GM12878 (cell line): Measurements from ENCODE around the gene DAZAP1. TPM values are rescaled to one million over a fixed set of nuclear protein-coding genes. Genes with fewer than 3 reads are reported as not detected.

Experiments used
- ATAC-seq: fragments of 200-7000 bp; cut with Tn5 transposase; 3 replicates; pipeline ENCODE4 v1.9.1; 2020; ENCODE audit warnings: mild to moderate bottlenecking, moderate library complexity
- BruUV-seq: library from RNA; stranded (reverse); fragments of 400-500 nt; replicated peaks from 2 replicates; lab custom pipeline; 2021; lab: Mats Ljungman, UMichigan
- CTCF ChIA-PET: fragments of 300-600 bp; sonication (Branson Sonifier 250); formaldehyde crosslinking; extraction: SDS; loops from one replicate; lab custom pipeline; 2021; ENCODE audit warnings: inconsistent platforms; lab: Yijun Ruan, JAX
- POLR2A ChIA-PET: fragments of 350-600 bp; formaldehyde crosslinking; extraction: SDS; loops from one replicate; lab custom pipeline; 2021; ENCODE audit warnings: inconsistent platforms; lab: Charles Lee
- RAD21 ChIA-PET: fragments of 300-600 bp; sonication (Branson Sonifier 250); formaldehyde crosslinking; loops from one replicate; lab custom pipeline; 2023; ENCODE audit warnings: antibody characterized with exemption; ENCODE audit not compliant: unreplicated experiment; lab: Charles Lee
- SMC1A ChIA-PET: fragments of 300-600 bp; sonication (Branson Sonifier 250); formaldehyde crosslinking; loops from one replicate; lab custom pipeline; 2023; ENCODE audit not compliant: unreplicated experiment, uncharacterized antibody; lab: Charles Lee
- DNase-seq: peaks from one replicate; pipeline ENCODE4 v3.0.0-alpha.2; 2011; ENCODE audit warnings: low read depth, low spot score
- FAIRE-seq: peaks from 3 replicates; lab custom pipeline; 2011; peaks lifted over from hg19 to GRCh38; lab: Jason Lieb, UNC
- H2AFZ ChIP-seq: 2 replicates; pipeline ENCODE4 v1.6.0; 2011; ENCODE audit warnings: low read depth, low read length, control low read depth; ENCODE audit not compliant: control insufficient read depth
- H3K27ac ChIP-seq: 2 replicates; pipeline ENCODE4 v1.5.1; 2011; ENCODE audit warnings: control low read depth; ENCODE audit not compliant: control insufficient read depth, insufficient read depth
- H3K27me3 ChIP-seq, 2 experiments: replicated peaks in 1 of 2; 2 replicates each; pipeline versions ENCODE4 v1.6.0 to v1.6.1; 2011; ENCODE audit warnings: low read length in 1 of 2; ENCODE audit not compliant: control insufficient read depth in 2 of 2, insufficient read depth in 2 of 2
- H3K36me3 ChIP-seq, 2 experiments: 2 replicates each; pipeline ENCODE4 v1.5.1; 2011; ENCODE audit warnings: low read length in 1 of 2; ENCODE audit not compliant: control insufficient read depth in 2 of 2, insufficient read depth in 2 of 2
- H3K4me1 ChIP-seq: 2 replicates; pipeline ENCODE4 v1.6.1; 2011; ENCODE audit warnings: mild to moderate bottlenecking, low read length, moderate library complexity, mixed read lengths; ENCODE audit not compliant: control insufficient read depth, insufficient read depth
- H3K4me2 ChIP-seq: 2 replicates; pipeline ENCODE4 v1.6.0; 2011; ENCODE audit warnings: control low read depth; ENCODE audit not compliant: control insufficient read depth, insufficient read depth
- H3K4me3 ChIP-seq: fragments of 200-600 bp; sonication (generic); 2 replicates; pipeline ENCODE4 v1.5.1; 2016
- H3K79me2 ChIP-seq: 2 replicates; pipeline ENCODE4 v1.6.0; 2011; ENCODE audit warnings: low read length; ENCODE audit not compliant: control insufficient read depth, insufficient read depth
- H3K9ac ChIP-seq: 2 replicates; pipeline ENCODE4 v1.8.0; 2011; ENCODE audit warnings: low read length, control low read depth, mixed read lengths; ENCODE audit not compliant: control insufficient read depth, insufficient read depth
- H3K9me3 ChIP-seq: replicated peaks from 3 replicates; pipeline ENCODE4 v1.5.1; 2011; ENCODE audit warnings: mild to moderate bottlenecking, low read length; ENCODE audit not compliant: control insufficient read depth, insufficient read depth
- H4K20me1 ChIP-seq: 2 replicates; pipeline ENCODE4 v1.6.0; 2011; ENCODE audit not compliant: control insufficient read depth, insufficient read depth
- CHD1 ChIP-seq: IDR thresholded peaks from 2 replicates; pipeline ENCODE4 v1.6.1; 2012; ENCODE audit warnings: low read depth, low read length, improper control_type of control experiment
- POLR2A ChIP-seq: IDR thresholded peaks from 2 replicates; pipeline ENCODE4 v1.6.1; 2011; ENCODE audit warnings: low read depth, mild to moderate bottlenecking, low read length
- SMARCA5 ChIP-seq: fragments of 450-650 bp; IDR thresholded peaks from 2 replicates; pipeline ENCODE4 v1.6.1; 2017; ENCODE audit warnings: mild to moderate bottlenecking
- STAT1 ChIP-seq: fragments of 450-650 bp; conservative IDR thresholded peaks from 2 replicates; pipeline ENCODE4 v1.6.1; 2014; ENCODE audit warnings: antibody characterized with exemption, mild to moderate bottlenecking
- WGBS: methylation state at CpG from one replicate; pipeline ENCODE4 v1.1.6; 2016; ENCODE audit warnings: low lambda C conversion rate; ENCODE audit not compliant: insufficient replicate concordance, insufficient coverage; ENCODE audit errors: missing lambda C conversion rate; 5-methylcytosine and 5-hydroxymethylcytosine counted together
- in situ Hi-C: fragments of 300-500 bp; cut with MboI; formaldehyde crosslinking; loops from 9 replicates; pipeline ENCODE4 v1.14.3; 2018; ENCODE audit warnings: mixed read lengths
- intact Hi-C: fragments of 100-400 bp; cut with micrococcal nuclease; formaldehyde crosslinking; loops from one replicate; pipeline ENCODE4 v1.14.2; 2022; ENCODE audit not compliant: unreplicated experiment
- polyA plus RNA-seq, 11 experiments: library from polyadenylated mRNA; depleted of rRNA in 4 of 11; unstranded in 6 of 11; stranded (reverse) in 5 of 11; fragments of >200 nt; fragmentation: Nextera tagmentation in 4 of 11; fragmentation: Illumina TruSeq in 1 of 11; extraction: Ambion mirVana in 4 of 11; extraction: Trizol in 1 of 11; gene quantifications; 1 replicate in 1 of 11; 2 replicates in 10 of 11; pipeline versions ENCODE4 v1.2.1 to v1.2.3, GENCODE V29; 2011 to 2016; ENCODE audit warnings: inconsistent platforms in 2 of 11, missing spikeins in 2 of 11, low read depth in 1 of 11
- total RNA-seq, 4 experiments: library from RNA; depleted of rRNA in 3 of 4; stranded (reverse); fragments of >200 nt in 3 of 4; fragmentation: Illumina TruSeq in 1 of 4; extraction: Trizol in 1 of 4; gene quantifications; 2 replicates each; pipeline versions ENCODE4 v1.2.1 to v1.2.3, GENCODE V29; 2013 to 2021

DAZAP1 gene
- total and polyA plus RNA-seq, 10 of the 15 experiments (the other 5 are each of a cell fraction or from before 2014, with no cell fraction given): 9.9 to 240 (median 92.3) TPM

- H3K4me2 ChIP-seq: peak overlapping the region; percentile 33; the same call in 1 of the 2 replicates
- peaks cover 7% of the 10 kb centered on the region for H3K4me1 ChIP-seq
- H2AFZ ChIP-seq: no peak overlapping the region
- no peak overlapping the region for H3K9ac ChIP-seq
- H3K27me3 ChIP-seq: peaks cover 10 to 27% of the 10 kb centered on the region in 2 experiments
- H3K27ac ChIP-seq: no peak overlapping the region
- in situ Hi-C loops: no loop called here
- H4K20me1 ChIP-seq: peaks cover 7% of the 10 kb centered on the region
- FAIRE-seq: no peak
- H3K9me3 ChIP-seq: no peaks in the 10 kb centered on the region
- 2% methylated on average over 21 of the region's 22 CpGs for WGBS
- H3K79me2 ChIP-seq: no peaks in the 10 kb centered on the region
- no peaks in the 10 kb centered on the region for H3K36me3 ChIP-seq
- DNase-seq: no peak
- ChIA-PET SMC1A (no interaction called here), RAD21 (no interaction called here), POLR2A (no interaction called here)
- H3K4me3 ChIP-seq: no peak overlapping the region
- ATAC-seq: no peak
- intact Hi-C loops: no loop called here
- TF ChIP-seq POLR2A (peak; percentile 59; the same call in 1 of the 2 replicates), STAT1 (no peak)
- TF ChIP-seq, all 136 proteins: peak for 1
- BruUV-seq: no TSS peak
- CTCF ChIA-PET: no interaction called here
Measured at GRCh38 chr19:1470055-1470304, 62.6 kb downstream of the DAZAP1 start.

GRCh38 chr19:1470305-1471009 is 63.1 kb downstream of the DAZAP1 start:
- DNase-seq (no peak), ATAC-seq (peak; percentile 55)
- WGBS: 9% methylated on average over 58 of the region's 67 CpGs
- POLR2A ChIA-PET: no interaction called here
- Histone ChIP-seq H3K9ac (no peak overlapping the region), H3K27ac (no peak overlapping the region), H3K4me3 (no peak overlapping the region; the same call in 1 of the 2 replicates), H3K4me1 (peaks cover 7% of the 10 kb centered on the region), H4K20me1 (peaks cover 7% of the 10 kb centered on the region), H2AFZ (no peak overlapping the region)
- no TSS peak for BruUV-seq
- SMC1A ChIA-PET: no interaction called here
- in situ Hi-C loops: no loop called here
- TF ChIP-seq CHD1 (no peak), SMARCA5 (no peak), POLR2A (0 out of 2 replicates have a peak, but pooled peaks have one; percentile 23)
- TF ChIP-seq, all 136 proteins: peak for 1
- FAIRE-seq: no peak
- intact Hi-C loops: no loop called here
- Histone ChIP-seq H3K9me3 (no peaks in the 10 kb centered on the region), H3K36me3 (no peaks in the 10 kb centered on the region), H3K27me3 (peaks cover 10 to 27% of the 10 kb centered on the region in 2 experiments), H3K4me2 (peak overlapping the region; percentile 33; the same call in 1 of the 2 replicates), H3K79me2 (no peaks in the 10 kb centered on the region)
- ChIA-PET RAD21 (no interaction called here), CTCF (no interaction called here)
